ENCODE results near the gene MATN3.

The MATN3 gene

GRCh38 chr2:20035955-20036666, 23.6 kb upstream of the MATN3 start:
- DNase-seq = no peak

- DNase-seq = no peak
Measured at GRCh38 chr2:20034821-20035220, 22.4 kb upstream of the MATN3 start.

- DNase-seq = no peak
Measured at GRCh38 chr2:20034218-20034617, 21.8 kb upstream of the MATN3 start.

GRCh38 chr2:20033322-20033721, 20.9 kb upstream of the MATN3 start:
- no peak for DNase-seq

- DNase-seq = no peak
Measured at GRCh38 chr2:20030224-20030623, 17.8 kb upstream of the MATN3 start.

- DNase-seq = no peak
Measured at GRCh38 chr2:20027705-20028434, 15.4 kb upstream of the MATN3 start.

GRCh38 chr2:20027260-20027677, 14.8 kb upstream of the MATN3 start:
- DNase-seq = no peak

GRCh38 chr2:20025065-20025786, 12.8 kb upstream of the MATN3 start:
- no peak for DNase-seq

GRCh38 chr2:20023688-20024087, 11.2 kb upstream of the MATN3 start:
- DNase-seq = no peak

- DNase-seq = no peak
Measured at GRCh38 chr2:20021405-20022009, 9.0 kb upstream of the MATN3 start.

GRCh38 chr2:20019747-20020146, 7.3 kb upstream of the MATN3 start:
- no peak for DNase-seq

GRCh38 chr2:20018601-20019152, 6.2 kb upstream of the MATN3 start:
- no peak for DNase-seq

- DNase-seq = no peak
Measured at GRCh38 chr2:20016346-20016745, 3.9 kb upstream of the MATN3 start.

GRCh38 chr2:20015482-20016083, 3.1 kb upstream of the MATN3 start:
- peak; percentile 57 for DNase-seq

GRCh38 chr2:20013126-20013849, 820 bp upstream of the MATN3 start:
- DNase-seq = no peak

GRCh38 chr2:20012032-20012281, 511 bp downstream of the MATN3 start:
- no peak for DNase-seq

GRCh38 chr2:20011276-20012031, 1.0 kb downstream of the MATN3 start:
- no peak for DNase-seq

- DNase-seq = no peak
Measured at GRCh38 chr2:20008703-20009102, 3.8 kb downstream of the MATN3 start.

- DNase-seq = no peak
Measured at GRCh38 chr2:20005891-20006470, 6.5 kb downstream of the MATN3 start.

- no peak for DNase-seq
Measured at GRCh38 chr2:20005067-20005627, 7.3 kb downstream of the MATN3 start.

- DNase-seq = no peak
Measured at GRCh38 chr2:20001361-20001863, 11.1 kb downstream of the MATN3 start.
